ENCODE data around the gene DISC1.

DNA sequence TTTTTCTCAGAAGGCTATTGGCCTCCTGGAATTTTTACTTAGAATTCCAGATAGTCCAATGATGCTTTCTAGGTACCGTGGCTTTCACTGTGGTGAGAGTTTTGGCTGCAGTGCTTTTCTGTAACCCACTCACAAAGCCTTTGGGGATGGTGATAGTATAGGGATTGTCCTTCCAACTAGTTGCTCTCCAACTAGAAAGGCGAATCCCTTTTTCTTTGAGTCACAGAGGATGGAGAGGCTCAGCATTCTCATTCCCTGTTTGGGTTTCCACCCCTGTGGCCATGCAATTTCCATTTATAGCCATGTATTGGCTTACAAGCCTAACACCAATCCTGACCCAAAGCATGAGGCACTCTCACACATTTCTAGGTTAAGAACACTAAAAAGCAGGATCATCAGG, 300.3 kb downstream of the DISC1 start:
- no peak for TF ChIP-seq EZH2 (IDR thresholded peaks at IDR 0.05; ENCODE audit: insufficient read depth, poor library complexity, severe bottlenecking)
- TF ChIP-seq EZH2phosphoT487 (IDR thresholded peaks at IDR 0.05; ENCODE audit: insufficient read depth, low read depth), result no peak

Data from GM23248 (cell line).